GM12874 (cell line): ENCODE results near the gene NOL7.

ENCODE experiments used
- TF ChIP-seq, protein P1 (sequence below): IDR thresholded peaks from 2 replicates; pipeline ENCODE4 v1.5.1; 2011; ENCODE audit warnings: low read depth, mild to moderate bottlenecking, control low read depth, low read length, moderate library complexity; ENCODE audit not compliant: insufficient read depth

The NOL7 gene

GRCh38 chr6:13614926-13615791 is at the start of gene NOL7:
Gene NOL7, plus strand, starts transcription at chr6:13615335. Its CDS starts 24 bp downstream, at chr6:13615359.
- TF ChIP-seq, protein P1, sequence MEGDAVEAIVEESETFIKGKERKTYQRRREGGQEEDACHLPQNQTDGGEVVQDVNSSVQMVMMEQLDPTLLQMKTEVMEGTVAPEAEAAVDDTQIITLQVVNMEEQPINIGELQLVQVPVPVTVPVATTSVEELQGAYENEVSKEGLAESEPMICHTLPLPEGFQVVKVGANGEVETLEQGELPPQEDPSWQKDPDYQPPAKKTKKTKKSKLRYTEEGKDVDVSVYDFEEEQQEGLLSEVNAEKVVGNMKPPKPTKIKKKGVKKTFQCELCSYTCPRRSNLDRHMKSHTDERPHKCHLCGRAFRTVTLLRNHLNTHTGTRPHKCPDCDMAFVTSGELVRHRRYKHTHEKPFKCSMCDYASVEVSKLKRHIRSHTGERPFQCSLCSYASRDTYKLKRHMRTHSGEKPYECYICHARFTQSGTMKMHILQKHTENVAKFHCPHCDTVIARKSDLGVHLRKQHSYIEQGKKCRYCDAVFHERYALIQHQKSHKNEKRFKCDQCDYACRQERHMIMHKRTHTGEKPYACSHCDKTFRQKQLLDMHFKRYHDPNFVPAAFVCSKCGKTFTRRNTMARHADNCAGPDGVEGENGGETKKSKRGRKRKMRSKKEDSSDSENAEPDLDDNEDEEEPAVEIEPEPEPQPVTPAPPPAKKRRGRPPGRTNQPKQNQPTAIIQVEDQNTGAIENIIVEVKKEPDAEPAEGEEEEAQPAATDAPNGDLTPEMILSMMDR = peak; percentile 97

DNA sequence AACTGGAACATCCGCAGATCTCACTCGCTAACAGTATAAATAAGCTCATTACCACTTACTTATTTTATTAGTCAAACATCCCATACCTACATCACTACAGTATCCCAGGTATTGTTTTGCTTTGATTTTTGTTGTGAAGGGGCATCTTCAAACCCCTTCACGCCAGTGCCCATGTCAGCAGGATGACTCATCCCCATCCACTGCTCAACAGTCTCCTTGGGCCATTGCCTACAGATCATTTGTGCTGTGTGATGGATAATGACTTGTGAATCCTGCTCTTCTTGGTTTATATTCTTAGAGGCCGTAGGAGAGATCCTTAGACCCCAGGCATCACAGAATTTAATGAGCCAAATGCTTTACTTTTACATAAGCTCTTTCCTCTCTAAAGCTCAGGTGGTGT is 49.2 kb upstream of the NOL7 start:
- TF ChIP-seq, protein P1 = no peak

DNA sequence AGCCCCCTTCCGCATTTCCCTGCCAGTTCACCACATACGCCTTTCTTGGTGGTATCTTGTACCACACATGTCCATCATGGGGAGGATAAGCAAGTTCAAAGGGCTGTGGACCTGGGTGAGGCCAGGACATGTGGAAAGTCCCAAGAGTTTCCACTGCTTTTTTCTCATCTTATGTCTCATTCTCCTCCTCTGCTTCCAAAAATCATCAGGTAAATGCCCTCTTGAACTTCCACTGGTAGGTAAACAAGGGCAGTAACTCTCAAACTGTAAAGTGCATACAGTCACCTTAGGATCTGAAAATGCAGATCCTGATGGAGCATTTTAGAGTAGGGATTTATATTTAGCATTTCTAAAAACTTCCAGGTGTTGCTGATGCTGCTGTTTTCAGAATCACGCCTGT is 48.6 kb upstream of the NOL7 start:
- TF ChIP-seq, protein P1 = no peak

GRCh38 chr6:13568970-13569369 is 46.2 kb upstream of the NOL7 start:
- TF ChIP-seq, protein P1 = no peak

- TF ChIP-seq, protein P1 = no peak
These were observed 42.9 kb upstream of the NOL7 start for GRCh38 chr6:13572240-13572639.

DNA sequence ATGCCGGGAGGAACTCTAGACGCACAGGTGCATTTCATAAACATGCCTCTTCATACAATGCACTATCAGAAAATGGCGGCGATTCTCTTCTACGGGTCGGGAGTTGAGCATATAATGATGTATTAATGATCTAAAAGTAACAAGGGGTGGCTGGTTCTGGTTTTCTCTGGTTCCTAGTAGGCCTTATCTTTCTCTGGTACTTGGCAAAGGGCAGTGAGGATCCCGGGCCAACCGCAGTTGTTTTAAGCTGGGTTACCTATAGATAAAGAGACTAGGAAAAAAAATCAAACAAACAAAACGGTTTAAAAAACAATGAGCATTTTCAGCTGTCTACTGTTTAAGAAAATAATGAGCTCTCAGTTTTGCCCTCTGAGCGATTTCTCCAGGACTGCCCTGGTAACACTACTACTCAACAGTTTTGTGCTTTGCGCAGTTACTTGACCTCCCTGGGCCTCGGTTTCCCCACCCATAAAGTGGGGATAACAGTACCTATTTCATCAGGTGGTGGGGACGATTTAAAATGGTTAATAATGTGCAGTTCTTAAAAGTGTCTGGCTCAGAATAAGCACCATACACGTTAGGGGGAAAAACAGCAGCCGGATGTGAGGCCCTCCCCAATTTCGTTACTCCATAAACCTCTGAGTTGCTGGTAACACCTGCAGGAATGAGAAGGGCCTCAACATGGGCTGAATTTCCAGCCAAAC is 42.0 kb upstream of the NOL7 start:
- TF ChIP-seq, protein P1 = no peak

GRCh38 chr6:13573669-13574110 is 41.4 kb upstream of the NOL7 start:
- TF ChIP-seq, protein P1 = no peak
